ENCODE data around the gene SEMA5A. TPM values are rescaled to one million over a fixed set of nuclear protein-coding genes. Genes with fewer than 3 reads are reported as not detected.
"Not testable (repeated sequence)": the region's sequence is repeated elsewhere in the genome, so short reads cannot be mapped to it uniquely, and the experiment has no call there.

Gene SEMA5A
- total RNA-seq, 2 donors from 2014 or later: 3.4 to 40.2 TPM

DNA sequence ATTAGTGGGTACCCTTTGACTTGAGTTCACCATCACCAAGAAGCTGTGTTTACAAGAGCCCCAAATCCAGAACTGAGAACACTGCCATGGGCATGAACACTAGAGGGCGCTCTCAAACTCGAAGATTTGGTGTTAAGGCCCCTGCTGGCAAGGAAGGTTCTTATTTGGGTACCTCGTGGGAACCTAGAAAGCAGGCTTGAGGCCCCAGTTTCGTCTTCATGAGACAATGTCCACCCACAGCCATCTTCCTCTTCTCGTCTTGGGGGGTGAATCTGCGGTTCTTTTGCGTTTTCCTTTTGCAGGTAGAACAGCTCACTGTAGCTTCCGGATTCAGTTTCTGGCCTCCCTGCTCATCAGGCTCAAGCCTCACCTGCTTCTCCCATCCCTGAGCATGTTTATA lies 184.0 kb downstream of the SEMA5A start:
- Histone ChIP-seq H3K9me3 (no peaks in the 10 kb centered on the region), H3K27me3 (no peaks in the 10 kb centered on the region), H3K27ac (no peak overlapping the region), H3K4me3 (no peak overlapping the region), H3K4me1 (no peaks in the 10 kb centered on the region), H3K36me3 (replicated peaks in 1 of 2; ENCODE audit: insufficient read depth in 1 of 2, low read depth in 2 of 2) (no peaks in the 10 kb centered on the region)
- ATAC-seq (peak; percentile 73), DNase-seq (peak; percentile 72 to 80 (median 75))
- intact Hi-C loops (cut with DNase I): no loop called here
- WGBS, 2 donors: 37 to 42% methylated on average over 8 of the region's 8 CpGs
- TF ChIP-seq, protein P1, sequence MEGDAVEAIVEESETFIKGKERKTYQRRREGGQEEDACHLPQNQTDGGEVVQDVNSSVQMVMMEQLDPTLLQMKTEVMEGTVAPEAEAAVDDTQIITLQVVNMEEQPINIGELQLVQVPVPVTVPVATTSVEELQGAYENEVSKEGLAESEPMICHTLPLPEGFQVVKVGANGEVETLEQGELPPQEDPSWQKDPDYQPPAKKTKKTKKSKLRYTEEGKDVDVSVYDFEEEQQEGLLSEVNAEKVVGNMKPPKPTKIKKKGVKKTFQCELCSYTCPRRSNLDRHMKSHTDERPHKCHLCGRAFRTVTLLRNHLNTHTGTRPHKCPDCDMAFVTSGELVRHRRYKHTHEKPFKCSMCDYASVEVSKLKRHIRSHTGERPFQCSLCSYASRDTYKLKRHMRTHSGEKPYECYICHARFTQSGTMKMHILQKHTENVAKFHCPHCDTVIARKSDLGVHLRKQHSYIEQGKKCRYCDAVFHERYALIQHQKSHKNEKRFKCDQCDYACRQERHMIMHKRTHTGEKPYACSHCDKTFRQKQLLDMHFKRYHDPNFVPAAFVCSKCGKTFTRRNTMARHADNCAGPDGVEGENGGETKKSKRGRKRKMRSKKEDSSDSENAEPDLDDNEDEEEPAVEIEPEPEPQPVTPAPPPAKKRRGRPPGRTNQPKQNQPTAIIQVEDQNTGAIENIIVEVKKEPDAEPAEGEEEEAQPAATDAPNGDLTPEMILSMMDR (IDR thresholded peaks at IDR 0.05): peak; percentile 49 to 87 (median 79)
- no peak for TF ChIP-seq POLR2A (IDR thresholded peaks at IDR 0.05)

DNA sequence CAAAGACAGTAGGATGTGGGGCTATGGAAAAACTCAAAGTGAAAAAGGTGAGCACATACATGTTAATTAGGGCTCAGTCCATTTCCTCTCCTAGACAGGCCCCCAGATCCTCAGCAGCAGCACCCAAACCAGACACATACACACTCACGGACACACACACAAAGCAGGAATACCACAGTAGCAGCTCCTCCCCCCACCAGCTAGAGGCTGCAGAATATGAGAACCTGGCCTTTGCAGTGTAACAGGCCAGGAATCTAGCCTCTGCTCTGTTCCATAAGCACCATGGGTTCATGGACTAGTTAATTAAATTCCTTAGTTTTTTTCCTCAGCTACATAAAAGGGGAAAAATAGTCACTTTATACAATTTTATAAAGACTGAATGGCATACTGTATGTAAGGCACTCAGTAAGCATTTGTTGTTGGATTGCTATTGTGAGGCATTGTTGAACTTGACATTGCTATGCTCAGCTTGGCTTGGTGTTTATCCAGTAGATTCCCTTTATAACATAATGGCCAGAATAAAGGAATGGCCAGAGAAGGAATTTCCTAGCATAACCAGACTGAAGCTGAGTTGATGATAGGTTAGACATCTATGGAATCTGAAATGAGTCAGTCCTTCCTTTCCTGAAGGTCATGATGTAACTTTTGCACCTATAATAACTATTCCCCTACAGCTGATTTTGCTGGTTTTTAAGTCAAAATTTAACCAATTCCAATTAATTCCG lies 186.8 kb downstream of the SEMA5A start:
- TF ChIP-seq POLR2A (IDR thresholded peaks at IDR 0.05): no peak
- TF ChIP-seq, protein P1 (IDR thresholded peaks at IDR 0.05): no peak
- DNase-seq (no peak), ATAC-seq (no peak)
- Histone ChIP-seq H3K36me3 (replicated peaks in 1 of 2; ENCODE audit: insufficient read depth in 1 of 2, low read depth in 2 of 2) (no peaks in the 10 kb centered on the region), H3K4me1 (no peaks in the 10 kb centered on the region), H3K9me3 (no peaks in the 10 kb centered on the region), H3K4me3 (no peak overlapping the region), H3K27ac (no peak overlapping the region), H3K27me3 (no peaks in the 10 kb centered on the region)
- intact Hi-C loops (cut with DNase I): loop anchor here (10.0 kb wide), 1 partner anchor 146 kb away; no protein-coding TSS in a partner anchor
- 79 to 94% methylated on average over 2 of the region's 2 CpGs for WGBS, 2 donors

GRCh38 chr5:9356351-9356825 lies 189.5 kb downstream of the SEMA5A start:
- Histone ChIP-seq H3K9me3 (no peaks in the 10 kb centered on the region), H3K4me1 (no peaks in the 10 kb centered on the region), H3K4me3 (no peak overlapping the region), H3K27me3 (no peaks in the 10 kb centered on the region), H3K36me3 (replicated peaks in 1 of 2; ENCODE audit: insufficient read depth in 1 of 2, low read depth in 2 of 2) (no peaks in the 10 kb centered on the region), H3K27ac (peak overlapping the region in 1 of 4 donors; percentile 23)
- no peak for DNase-seq
- TF ChIP-seq, protein P1 (IDR thresholded peaks at IDR 0.05): no peak
- no peak for TF ChIP-seq POLR2A (IDR thresholded peaks at IDR 0.05)
- no peak for ATAC-seq
- intact Hi-C loops (cut with DNase I): loop anchor here (10.0 kb wide), 1 partner anchor 148 kb away; no protein-coding TSS in a partner anchor
- 54 to 56% methylated on average over 5 of the region's 5 CpGs for WGBS, 2 donors

DNA sequence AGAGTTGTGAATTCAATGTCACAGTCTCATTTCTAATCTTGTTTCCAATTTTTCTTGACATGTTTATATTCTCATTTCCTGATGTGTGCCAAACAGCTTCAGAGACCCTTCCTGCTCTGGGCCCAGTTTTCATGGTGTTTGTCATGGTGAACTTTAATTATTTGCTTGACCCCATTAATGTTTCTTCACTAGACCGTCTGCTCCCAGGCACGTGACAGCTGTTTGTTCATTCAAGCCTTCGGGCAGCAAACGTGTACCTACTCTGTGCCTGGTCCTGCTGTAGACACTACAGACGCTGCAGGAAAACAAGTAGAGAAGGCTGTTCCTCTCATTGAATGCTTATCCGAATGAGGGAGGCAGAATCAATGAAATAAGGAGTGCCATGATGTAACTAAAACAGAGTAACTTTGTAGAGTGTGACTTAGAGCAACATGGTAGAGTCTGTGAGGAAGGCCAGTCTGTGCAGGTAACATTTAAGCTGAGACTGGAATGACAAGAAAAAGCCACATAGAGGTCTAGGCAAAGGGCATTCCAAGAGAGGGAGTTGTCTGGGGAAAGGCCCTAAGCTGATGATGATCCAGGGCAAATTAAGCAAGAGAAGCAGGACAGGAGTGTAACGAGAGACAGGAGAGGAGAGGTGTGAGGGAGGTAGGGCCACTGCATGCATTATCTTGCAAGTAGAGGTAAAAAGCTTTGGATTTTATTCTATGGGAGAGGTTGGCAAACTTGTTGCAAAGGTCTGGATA lies 191.4 kb downstream of the SEMA5A start:
- WGBS, 2 donors: 64 to 82% methylated on average over 7 of the region's 7 CpGs
- DNase-seq (no peak), ATAC-seq (no peak)
- Histone ChIP-seq H3K36me3 (replicated peaks in 1 of 2; ENCODE audit: insufficient read depth in 1 of 2, low read depth in 2 of 2) (no peaks in the 10 kb centered on the region), H3K4me1 (no peaks in the 10 kb centered on the region), H3K27ac (no peak overlapping the region), H3K4me3 (no peak overlapping the region), H3K27me3 (no peaks in the 10 kb centered on the region), H3K9me3 (no peaks in the 10 kb centered on the region)
- intact Hi-C loops (cut with DNase I): loop anchor here (10.0 kb wide), 1 partner anchor 150 kb away; no protein-coding TSS in a partner anchor
- TF ChIP-seq, protein P1 (IDR thresholded peaks at IDR 0.05): no peak
- TF ChIP-seq POLR2A (IDR thresholded peaks at IDR 0.05): no peak

DNA sequence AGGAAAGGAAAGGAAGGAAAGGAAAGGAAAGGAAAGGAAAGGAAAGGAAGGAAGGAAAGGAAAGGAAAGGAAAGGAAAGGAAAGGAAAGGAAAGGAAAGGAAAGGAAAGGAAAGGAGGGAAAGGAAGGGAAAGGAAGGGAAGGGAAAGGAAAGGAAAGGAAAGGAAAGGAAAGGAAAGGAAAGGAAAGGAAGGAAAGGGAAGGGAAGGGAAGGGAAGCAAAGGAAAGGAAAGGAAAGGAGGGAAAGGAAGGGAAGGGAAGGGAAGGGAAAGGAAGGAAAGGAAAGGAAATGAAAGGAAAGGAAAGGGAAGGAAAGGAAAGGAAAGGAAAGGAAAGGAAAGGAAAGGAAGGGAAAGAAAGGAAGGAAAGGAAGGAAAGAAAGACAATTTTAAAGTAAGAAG lies 192.8 kb downstream of the SEMA5A start:
- H3K36me3 ChIP-seq (replicated peaks in 1 of 2; ENCODE audit: insufficient read depth in 1 of 2, low read depth in 2 of 2); ATAC-seq; H3K27me3 ChIP-seq; H3K9me3 ChIP-seq; H3K4me3 ChIP-seq; DNase-seq; H3K27ac ChIP-seq: not testable (repeated sequence)
- intact Hi-C loops (cut with DNase I): loop anchor here (10.0 kb wide), 1 partner anchor 152 kb away; no protein-coding TSS in a partner anchor
- peaks cover 11% of the 10 kb centered on the region for H3K4me1 ChIP-seq
